HG03039 (cell line): ENCODE results near the gene PDIA3.
"Not testable (repeated sequence)": the region's sequence is repeated elsewhere in the genome, so short reads cannot be mapped to it uniquely, and the experiment has no call there.

ENCODE experiments used
- ATAC-seq: cut with Tn5 transposase; IDR thresholded peaks from one replicate; pipeline ENCODE4 v1.9.1; 2021; ENCODE audit warnings: mild to moderate bottlenecking, moderate library complexity; ENCODE audit not compliant: unreplicated experiment

PDIA3 gene

GRCh38 chr15:43808960-43809678 is 62.9 kb downstream of the PDIA3 start:
- no peak for ATAC-seq

GRCh38 chr15:43815064-43815463 is 68.8 kb downstream of the PDIA3 start:
- ATAC-seq: not testable (repeated sequence)

GRCh38 chr15:43821505-43821904 is 75.3 kb downstream of the PDIA3 start:
- ATAC-seq: no peak
